Measurements from ENCODE around the gene FETUB. TPM values are rescaled to one million over a fixed set of nuclear protein-coding genes. Genes with fewer than 3 reads are reported as not detected.

FETUB gene
- total and polyA plus RNA-seq, 3 donors from 2014 or later: 0.79 to 2.4 TPM; not detected in 1

Small RNAs within 50 kb of the gene (small RNA-seq; reads per million reads assigned to genes)
- 0 reads per million in 2 donors for gene RF00017

Other genes starting within 250 kb of the FETUB start
- 1 to 10 TPM; 6.1 to 8.6 TPM for gene CRYGS, start 96.0 kb upstream of the FETUB start, total RNA-seq
- gene CRYGS, start 96.0 kb upstream of the FETUB start, polyA plus RNA-seq (ENCODE audit: insufficient read depth, low read depth, low replicate concordance): 6.3 TPM
- 10 to 100 TPM; 33.1 to 35.0 TPM for gene TBCCD1, start 73.1 kb upstream of the FETUB start, total RNA-seq
- gene TBCCD1, start 73.1 kb upstream of the FETUB start, polyA plus RNA-seq (ENCODE audit: insufficient read depth, low read depth, low replicate concordance): 43.4 TPM
- gene DNAJB11, start 69.7 kb upstream of the FETUB start, total RNA-seq: 10 to 100 TPM; 39.3 to 60.2 TPM
- gene DNAJB11, start 69.7 kb upstream of the FETUB start, polyA plus RNA-seq (ENCODE audit: insufficient read depth, low read depth, low replicate concordance): 58.5 TPM
- gene AHSG, start 27.3 kb upstream of the FETUB start, total RNA-seq: 1 to 10 TPM in 1 of 2 donors, under 1 TPM in 1; 0.81 to 1.6 TPM
- gene AHSG, start 27.3 kb upstream of the FETUB start, polyA plus RNA-seq (ENCODE audit: insufficient read depth, low read depth, low replicate concordance): 1.5 TPM
- gene HRG, start 25.6 kb downstream of the FETUB start, total RNA-seq: not detected
- 0.16 TPM for gene HRG, start 25.6 kb downstream of the FETUB start, polyA plus RNA-seq (ENCODE audit: insufficient read depth, low read depth, low replicate concordance)
- gene KNG1, start 77.0 kb downstream of the FETUB start, total RNA-seq: under 1 TPM; 0.31 to 0.43 TPM
- 0.34 TPM for gene KNG1, start 77.0 kb downstream of the FETUB start, polyA plus RNA-seq (ENCODE audit: insufficient read depth, low read depth, low replicate concordance)
- 100 to 1,000 TPM; 275 to 283 TPM for gene EIF4A2, start 143.2 kb downstream of the FETUB start, total RNA-seq
- gene EIF4A2, start 143.2 kb downstream of the FETUB start, polyA plus RNA-seq (ENCODE audit: insufficient read depth, low read depth, low replicate concordance): 357 TPM
- gene RFC4, start 166.1 kb downstream of the FETUB start, total RNA-seq: 10 to 100 TPM; 25.1 to 26.2 TPM
- gene RFC4, start 166.1 kb downstream of the FETUB start, polyA plus RNA-seq (ENCODE audit: insufficient read depth, low read depth, low replicate concordance): 30.1 TPM
- under 1 TPM in 1 of 2 donors, not detected in 1; 0.12 TPM for gene ADIPOQ, start 202.3 kb downstream of the FETUB start, total RNA-seq
- 1.5 TPM for gene ADIPOQ, start 202.3 kb downstream of the FETUB start, polyA plus RNA-seq (ENCODE audit: insufficient read depth, low read depth, low replicate concordance)

All from testis (tissue), 3 donors.